GM13976 (cell line): ENCODE results near the gene ARTN.

Experiments used
- DNase-seq: peaks from one replicate; pipeline ENCODE4 v3.0.0; 2012; ENCODE audit warnings: low spot score
- CTCF ChIP-seq: IDR thresholded peaks from 2 replicates; pipeline ENCODE4 v1.5.1; 2012; ENCODE audit warnings: borderline replicate concordance, mild to moderate bottlenecking; ENCODE audit not compliant: insufficient read depth; ENCODE audit errors: extremely low read depth, missing control alignments, control extremely low read depth
- in situ Hi-C: fragments of 300-500 bp; cut with MboI; formaldehyde crosslinking; loops from one replicate; pipeline ENCODE4 v1.12.0; 2022; ENCODE audit warnings: low sequenced_read_pairs, mixed read lengths, inconsistent platforms; ENCODE audit not compliant: unreplicated experiment

Gene ARTN

GRCh38 chr1:43954036-43954435, 20.4 kb downstream of the ARTN start:
- in situ Hi-C loops, result no loop called here
- DNase-seq, result no peak

GRCh38 chr1:43956234-43956633, 22.6 kb downstream of the ARTN start:
- DNase-seq, result no peak
- TF ChIP-seq CTCF, result no peak
- in situ Hi-C loops, result no loop called here

More at GRCh38 chr1:43954036-43954435, 20.4 kb downstream of the ARTN start:
- TF ChIP-seq CTCF, result no peak

GRCh38 chr1:43957407-43958040, 23.9 kb downstream of the ARTN start:
- no peak for DNase-seq
- TF ChIP-seq CTCF, result no peak
- in situ Hi-C loops, result no loop called here

GRCh38 chr1:43958351-43959255, 25.0 kb downstream of the ARTN start:
- in situ Hi-C loops, result no loop called here
- TF ChIP-seq CTCF, result no peak
- DNase-seq, result no peak

- no peak for TF ChIP-seq CTCF
- in situ Hi-C loops, result no loop called here
- DNase-seq, result no peak
Measured at GRCh38 chr1:43960798-43961197, 27.2 kb downstream of the ARTN start.

- no peak for DNase-seq
- TF ChIP-seq CTCF, result no peak
- in situ Hi-C loops, result no loop called here
Measured at GRCh38 chr1:43961692-43962091, 28.1 kb downstream of the ARTN start.
